ENCODE data around the gene RNF133.

The RNF133 gene

GRCh38 chr7:122653685-122654084 lies 45.2 kb downstream of the RNF133 start:
- no peaks in the 10 kb centered on the region for H3K27me3 ChIP-seq (ENCODE audit: low read length)
- no peaks in the 10 kb centered on the region for H3F3A ChIP-seq (ENCODE audit: insufficient read depth)
- no peak overlapping the region for H3K4me3 ChIP-seq (ENCODE audit: insufficient read depth, low read length, poor library complexity, severe bottlenecking)
- TF ChIP-seq EZH2phosphoT487 (conservative IDR thresholded peaks at IDR 0.05; ENCODE audit: low read length) (no peak), CTCF (IDR thresholded peaks at IDR 0.05; ENCODE audit: insufficient read depth, low read length, poor library complexity, severe bottlenecking) (no peak)
- H3K9me2 ChIP-seq (replicated peaks; ENCODE audit: insufficient read depth, low read length), result no peaks in the 10 kb centered on the region
- no peak overlapping the region for H3K4me2 ChIP-seq (ENCODE audit: low read depth, low read length, poor library complexity, severe bottlenecking)
- H3K9ac ChIP-seq (ENCODE audit: low read length), result no peak overlapping the region
- no peak overlapping the region for H3K27ac ChIP-seq (ENCODE audit: low read depth, low read length)
- H3K36me3 ChIP-seq (ENCODE audit: low read length), result no peaks in the 10 kb centered on the region
- H3K79me2 ChIP-seq (ENCODE audit: insufficient read depth, low read length), result no peaks in the 10 kb centered on the region
- no peak overlapping the region for H2AFZ ChIP-seq (ENCODE audit: low read depth, low read length, severe bottlenecking)
- no peaks in the 10 kb centered on the region for H3K9me3 ChIP-seq (ENCODE audit: insufficient read depth, low read length)
- no peaks in the 10 kb centered on the region for H4K20me1 ChIP-seq (ENCODE audit: low read depth, low read length)

GRCh38 chr7:122652876-122653275 lies 46.0 kb downstream of the RNF133 start:
- no peak overlapping the region for H3K9ac ChIP-seq (ENCODE audit: low read length)
- H3K9me3 ChIP-seq (ENCODE audit: insufficient read depth, low read length), result no peaks in the 10 kb centered on the region
- H3K36me3 ChIP-seq (ENCODE audit: low read length), result no peaks in the 10 kb centered on the region
- H2AFZ ChIP-seq (ENCODE audit: low read depth, low read length, severe bottlenecking), result no peak overlapping the region
- no peak overlapping the region for H3K4me3 ChIP-seq (ENCODE audit: insufficient read depth, low read length, poor library complexity, severe bottlenecking)
- H3K27ac ChIP-seq (ENCODE audit: low read depth, low read length), result no peak overlapping the region
- H3K9me2 ChIP-seq (replicated peaks; ENCODE audit: insufficient read depth, low read length), result no peaks in the 10 kb centered on the region
- no peak overlapping the region for H3K4me2 ChIP-seq (ENCODE audit: low read depth, low read length, poor library complexity, severe bottlenecking)
- H4K20me1 ChIP-seq (ENCODE audit: low read depth, low read length), result no peaks in the 10 kb centered on the region
- no peaks in the 10 kb centered on the region for H3F3A ChIP-seq (ENCODE audit: insufficient read depth)
- no peaks in the 10 kb centered on the region for H3K79me2 ChIP-seq (ENCODE audit: insufficient read depth, low read length)
- no peaks in the 10 kb centered on the region for H3K27me3 ChIP-seq (ENCODE audit: low read length)
- TF ChIP-seq CTCF (IDR thresholded peaks at IDR 0.05; ENCODE audit: insufficient read depth, low read length, poor library complexity, severe bottlenecking) (no peak), EZH2phosphoT487 (conservative IDR thresholded peaks at IDR 0.05; ENCODE audit: low read length) (no peak)

DNA sequence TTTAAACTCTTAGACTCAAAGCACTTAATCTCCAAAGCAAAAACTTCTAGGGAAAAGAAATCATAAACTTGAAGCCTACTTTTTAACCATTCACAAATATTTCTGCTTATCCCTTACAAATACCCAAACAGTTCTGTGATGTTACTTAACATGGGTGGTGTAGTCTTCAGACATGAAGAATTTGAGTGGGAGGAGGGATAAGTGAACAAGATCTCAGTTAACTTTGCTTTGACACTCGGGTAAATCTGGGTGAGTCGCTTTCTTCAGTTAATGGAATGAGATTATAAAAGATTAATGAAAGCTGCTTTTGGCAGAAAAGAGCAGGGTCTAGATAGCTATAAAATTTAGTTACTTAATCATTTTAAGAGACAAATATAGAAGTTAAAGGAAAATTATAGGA lies 47.5 kb downstream of the RNF133 start:
- no peaks in the 10 kb centered on the region for H4K20me1 ChIP-seq (ENCODE audit: low read depth, low read length)
- H3K27ac ChIP-seq (ENCODE audit: low read depth, low read length), result no peak overlapping the region
- no peak overlapping the region for H2AFZ ChIP-seq (ENCODE audit: low read depth, low read length, severe bottlenecking)
- no peaks in the 10 kb centered on the region for H3F3A ChIP-seq (ENCODE audit: insufficient read depth)
- H3K27me3 ChIP-seq (ENCODE audit: low read length), result no peaks in the 10 kb centered on the region
- H3K9me2 ChIP-seq (replicated peaks; ENCODE audit: insufficient read depth, low read length), result no peaks in the 10 kb centered on the region
- no peaks in the 10 kb centered on the region for H3K9me3 ChIP-seq (ENCODE audit: insufficient read depth, low read length)
- H3K4me2 ChIP-seq (ENCODE audit: low read depth, low read length, poor library complexity, severe bottlenecking), result no peak overlapping the region
- H3K36me3 ChIP-seq (ENCODE audit: low read length), result no peaks in the 10 kb centered on the region
- no peaks in the 10 kb centered on the region for H3K79me2 ChIP-seq (ENCODE audit: insufficient read depth, low read length)
- no peak for TF ChIP-seq CTCF (IDR thresholded peaks at IDR 0.05; ENCODE audit: insufficient read depth, low read length, poor library complexity, severe bottlenecking)
- no peak overlapping the region for H3K4me3 ChIP-seq (ENCODE audit: insufficient read depth, low read length, poor library complexity, severe bottlenecking)
- no peak overlapping the region for H3K9ac ChIP-seq (ENCODE audit: low read length)
